Measurements from ENCODE around the gene RABGAP1L.

DNA sequence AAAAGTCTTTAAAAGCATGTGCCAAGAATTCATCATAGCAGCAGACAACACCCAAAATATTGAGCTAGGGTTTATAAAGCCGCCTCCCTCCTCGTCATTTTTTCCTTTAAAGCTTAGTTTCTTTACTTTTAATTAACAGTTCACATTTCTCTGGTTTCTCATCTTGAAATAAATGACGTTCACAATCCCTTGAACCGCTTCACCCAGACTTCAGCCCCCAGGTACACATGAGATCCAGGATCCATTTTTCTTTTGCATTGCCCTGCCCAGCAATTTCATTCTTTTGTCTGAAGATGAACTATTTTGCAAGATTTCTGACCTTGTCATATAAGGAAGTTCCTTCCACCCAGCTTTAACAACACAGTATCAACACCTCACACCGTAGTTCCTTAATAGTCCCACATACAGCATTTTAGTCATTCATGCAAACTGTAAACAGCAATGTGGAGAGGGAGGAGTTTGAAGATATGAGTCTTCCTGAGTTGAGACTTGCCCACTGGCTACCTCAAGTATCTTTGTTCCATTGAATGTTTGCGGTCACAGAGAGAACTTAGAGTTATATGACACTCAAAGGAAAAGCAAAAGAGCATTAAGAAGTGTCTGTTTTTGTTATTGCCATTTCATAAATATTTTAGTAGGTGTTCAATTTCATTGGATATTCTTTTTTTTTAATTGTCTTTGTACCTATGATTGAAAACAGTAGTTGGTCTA is 805.1 kb downstream of the RABGAP1L start:
- TF ChIP-seq EZH2 (IDR thresholded peaks at IDR 0.05) (no peak), POLR2A (IDR thresholded peaks at IDR 0.05; ENCODE audit: borderline replicate concordance, extremely low read depth, insufficient read depth, insufficient read length) (no peak), SRF (IDR thresholded peaks at IDR 0.05; ENCODE audit: low read depth) (no peak), MAX (IDR thresholded peaks at IDR 0.05) (no peak), RAD21 (IDR thresholded peaks at IDR 0.05; ENCODE audit: low read depth) (no peak), ZFX (IDR thresholded peaks at IDR 0.05) (no peak), EGR1 (IDR thresholded peaks at IDR 0.05; ENCODE audit: low read depth) (no peak)
- TF ChIP-seq, protein P1, sequence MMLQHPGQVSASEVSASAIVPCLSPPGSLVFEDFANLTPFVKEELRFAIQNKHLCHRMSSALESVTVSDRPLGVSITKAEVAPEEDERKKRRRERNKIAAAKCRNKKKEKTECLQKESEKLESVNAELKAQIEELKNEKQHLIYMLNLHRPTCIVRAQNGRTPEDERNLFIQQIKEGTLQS (IDR thresholded peaks at IDR 0.05), result no peak
- TF ChIP-seq, protein P2, sequence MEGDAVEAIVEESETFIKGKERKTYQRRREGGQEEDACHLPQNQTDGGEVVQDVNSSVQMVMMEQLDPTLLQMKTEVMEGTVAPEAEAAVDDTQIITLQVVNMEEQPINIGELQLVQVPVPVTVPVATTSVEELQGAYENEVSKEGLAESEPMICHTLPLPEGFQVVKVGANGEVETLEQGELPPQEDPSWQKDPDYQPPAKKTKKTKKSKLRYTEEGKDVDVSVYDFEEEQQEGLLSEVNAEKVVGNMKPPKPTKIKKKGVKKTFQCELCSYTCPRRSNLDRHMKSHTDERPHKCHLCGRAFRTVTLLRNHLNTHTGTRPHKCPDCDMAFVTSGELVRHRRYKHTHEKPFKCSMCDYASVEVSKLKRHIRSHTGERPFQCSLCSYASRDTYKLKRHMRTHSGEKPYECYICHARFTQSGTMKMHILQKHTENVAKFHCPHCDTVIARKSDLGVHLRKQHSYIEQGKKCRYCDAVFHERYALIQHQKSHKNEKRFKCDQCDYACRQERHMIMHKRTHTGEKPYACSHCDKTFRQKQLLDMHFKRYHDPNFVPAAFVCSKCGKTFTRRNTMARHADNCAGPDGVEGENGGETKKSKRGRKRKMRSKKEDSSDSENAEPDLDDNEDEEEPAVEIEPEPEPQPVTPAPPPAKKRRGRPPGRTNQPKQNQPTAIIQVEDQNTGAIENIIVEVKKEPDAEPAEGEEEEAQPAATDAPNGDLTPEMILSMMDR (IDR thresholded peaks at IDR 0.05 in 2 of 3, conservative IDR thresholded peaks at IDR 0.05 in 1 of 3; ENCODE audit: borderline replicate concordance in 1 of 3, insufficient read depth in 1 of 3, low read depth in 2 of 3, low read length in 2 of 3), result no peak

Measured in HCT116 (cell line).